Epithelial cell of proximal tubule (primary cell): Measurements from ENCODE around the gene KSR2. TPM values are rescaled to one million over a fixed set of nuclear protein-coding genes. Genes with fewer than 3 reads are reported as not detected.

ENCODE experiments used
- DNase-seq: peaks from one replicate; pipeline ENCODE4 v3.0.0-alpha.2; 2011; ENCODE audit warnings: low read depth
- H3K4me3 ChIP-seq: 2 replicates; pipeline ENCODE4 v1.5.1; 2011; ENCODE audit warnings: low read depth, mild to moderate bottlenecking, low read length
- CTCF ChIP-seq: conservative IDR thresholded peaks from 2 replicates; pipeline ENCODE4 v1.5.1; 2012; ENCODE audit warnings: low read depth, mild to moderate bottlenecking, low read length
- total RNA-seq: library from RNA; depleted of rRNA; stranded (reverse); fragments of >200 nt; gene quantifications from 2 replicates; pipeline ENCODE4 v1.2.3, GENCODE V29; 2015

KSR2 gene
- total RNA-seq, 1 donor from 2014 or later = 0.29 TPM

DNA sequence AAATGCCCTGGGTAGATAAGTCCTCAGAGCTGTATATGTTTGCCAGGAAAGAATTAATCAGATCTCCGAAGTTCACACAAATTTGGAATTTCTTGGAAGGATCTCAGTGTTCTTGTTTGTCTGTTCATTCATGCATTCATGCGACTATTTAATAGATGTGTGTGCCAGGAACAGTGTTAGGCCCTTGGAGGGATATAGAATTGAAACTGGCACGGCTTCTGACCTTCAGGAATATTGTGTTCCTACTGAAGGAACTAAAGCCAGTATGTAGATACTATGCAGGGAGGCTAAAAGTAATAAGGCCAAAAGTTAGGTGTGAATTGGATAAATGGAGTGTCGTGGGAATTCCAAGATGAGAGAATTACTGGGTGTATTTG lies 441.3 kb downstream of the KSR2 start:
- no peak overlapping the region for H3K4me3 ChIP-seq
- no peak for DNase-seq
- TF ChIP-seq CTCF = no peak

DNA sequence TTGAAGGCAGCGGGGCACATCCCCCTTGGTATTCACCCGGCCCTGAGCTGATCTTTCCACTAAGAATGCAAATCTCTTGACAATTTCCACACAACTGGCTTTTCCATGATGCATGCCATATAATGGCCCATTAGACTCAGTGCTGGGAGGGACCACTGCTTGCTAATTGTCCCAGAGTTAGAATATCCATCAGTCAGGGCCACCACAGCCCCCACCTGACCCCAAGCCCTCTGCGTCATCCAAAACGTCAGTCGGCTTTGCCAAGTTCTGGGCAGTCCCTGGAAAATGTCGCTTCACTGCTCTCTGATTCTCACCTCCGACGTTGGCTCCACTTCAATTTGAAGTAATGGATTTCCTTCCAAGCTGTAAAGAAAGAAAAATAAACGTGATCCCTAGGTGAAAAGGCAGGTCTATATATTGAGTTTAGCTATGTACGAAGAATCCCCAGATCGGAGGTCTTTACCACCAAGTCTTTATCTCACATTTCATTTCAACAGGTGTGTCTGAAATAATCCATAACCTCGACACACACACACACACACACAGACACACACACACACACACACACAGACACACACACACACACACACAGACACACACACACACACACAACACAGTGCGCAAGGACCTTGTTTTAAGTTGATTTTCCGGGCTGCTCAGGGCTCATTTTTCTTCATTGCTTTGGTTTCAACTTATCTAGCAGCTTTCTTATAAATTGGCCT lies 441.9 kb downstream of the KSR2 start:
- DNase-seq = no peak
- no peak overlapping the region for H3K4me3 ChIP-seq
- TF ChIP-seq CTCF = no peak

GRCh38 chr12:117525766-117526165 lies 443.0 kb downstream of the KSR2 start:
- no peak for TF ChIP-seq CTCF
- DNase-seq = no peak
- no peak overlapping the region for H3K4me3 ChIP-seq

DNA sequence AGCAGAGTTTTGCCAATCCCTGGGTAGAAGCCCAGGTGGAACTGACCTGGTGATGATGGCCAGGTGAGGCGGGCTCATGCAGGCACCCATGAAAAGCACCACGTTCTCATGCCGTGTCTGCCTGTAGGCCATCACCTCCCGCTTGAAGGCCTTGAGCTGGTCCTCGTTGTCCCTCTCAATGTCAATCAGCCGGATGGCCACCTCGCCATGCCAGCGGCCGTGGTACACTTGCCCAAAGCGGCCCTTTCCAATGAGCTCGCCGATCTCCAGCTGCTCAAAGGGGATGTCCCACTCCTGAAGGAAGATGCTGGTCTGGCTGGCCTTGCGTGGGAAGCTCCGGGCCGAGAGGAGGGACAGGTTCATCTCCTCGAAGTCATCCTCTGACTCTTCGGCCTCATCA lies 444.0 kb downstream of the KSR2 start:
- TF ChIP-seq CTCF = no peak
- DNase-seq = no peak
- no peak overlapping the region for H3K4me3 ChIP-seq

- TF ChIP-seq CTCF = no peak
- DNase-seq = no peak
- no peak overlapping the region for H3K4me3 ChIP-seq
Measured at GRCh38 chr12:117523971-117524370, 444.8 kb downstream of the KSR2 start.

DNA sequence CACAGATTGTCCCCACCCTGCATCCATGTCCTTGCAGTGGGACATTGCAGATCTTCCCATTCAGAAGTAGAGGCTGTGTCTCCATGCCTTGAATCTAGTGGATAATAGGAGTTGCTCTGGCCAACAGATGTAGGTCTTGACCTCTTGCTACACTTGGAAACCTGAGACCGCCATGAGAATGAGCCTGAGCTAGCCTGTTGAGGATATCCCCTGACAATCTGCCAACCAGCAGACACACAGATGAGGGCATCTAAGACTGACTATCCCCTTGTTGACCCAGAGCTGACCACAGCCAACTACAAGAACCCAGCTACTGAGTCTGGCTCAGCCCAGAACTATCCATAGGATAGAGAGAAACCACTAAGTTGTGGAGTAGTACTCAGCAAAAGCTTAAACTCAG lies 446.2 kb downstream of the KSR2 start:
- TF ChIP-seq CTCF = no peak

GRCh38 chr12:117521867-117522266 lies 446.9 kb downstream of the KSR2 start:
- TF ChIP-seq CTCF = no peak
- H3K4me3 ChIP-seq = no peak overlapping the region
- DNase-seq = no peak

More for the DNA sequence above, 446.2 kb downstream of the KSR2 start:
- H3K4me3 ChIP-seq = no peak overlapping the region
- no peak for DNase-seq
